ENCODE data around the gene LAT. TPM values are rescaled to one million over a fixed set of nuclear protein-coding genes. Genes with fewer than 3 reads are reported as not detected.

LAT gene
- total and polyA plus RNA-seq, 2 of the 13 experiments (the other 11 are each of a cell fraction or from before 2014, with no cell fraction given), result 2.0 to 3.0 TPM

DNA sequence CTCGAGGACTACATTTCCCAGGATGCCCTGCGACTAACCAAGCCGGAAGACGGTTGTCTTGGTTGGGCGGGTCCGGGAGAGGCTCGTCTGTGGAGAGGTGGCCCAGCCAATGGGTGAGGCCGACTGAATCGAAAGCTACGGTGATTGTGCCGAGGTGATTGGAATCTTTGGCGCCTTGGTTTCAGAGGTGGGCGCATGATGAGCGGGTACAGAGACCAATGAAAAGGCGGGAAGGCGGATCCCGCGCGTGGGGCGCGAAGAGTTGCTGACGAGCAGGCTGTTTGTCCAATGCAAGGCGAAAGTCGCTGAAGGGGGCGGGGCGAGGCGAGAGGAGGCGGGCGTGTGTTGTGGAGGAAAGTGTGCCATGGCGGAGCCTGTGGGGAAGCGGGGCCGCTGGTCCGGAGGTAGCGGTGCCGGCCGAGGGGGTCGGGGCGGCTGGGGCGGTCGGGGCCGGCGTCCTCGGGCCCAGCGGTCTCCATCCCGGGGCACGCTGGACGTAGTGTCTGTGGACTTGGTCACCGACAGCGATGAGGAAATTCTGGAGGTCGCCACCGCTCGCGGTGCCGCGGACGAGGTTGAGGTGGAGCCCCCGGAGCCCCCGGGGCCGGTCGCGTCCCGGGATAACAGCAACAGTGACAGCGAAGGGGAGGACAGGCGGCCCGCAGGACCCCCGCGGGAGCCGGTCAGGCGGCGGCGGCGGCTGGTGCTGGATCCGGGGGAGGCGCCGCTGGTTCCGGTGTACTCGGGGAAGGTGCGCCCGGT, 34.0 kb upstream of the LAT start, which contains the start of gene NFATC2IP (continued):
- TF ChIP-seq, protein P1, sequence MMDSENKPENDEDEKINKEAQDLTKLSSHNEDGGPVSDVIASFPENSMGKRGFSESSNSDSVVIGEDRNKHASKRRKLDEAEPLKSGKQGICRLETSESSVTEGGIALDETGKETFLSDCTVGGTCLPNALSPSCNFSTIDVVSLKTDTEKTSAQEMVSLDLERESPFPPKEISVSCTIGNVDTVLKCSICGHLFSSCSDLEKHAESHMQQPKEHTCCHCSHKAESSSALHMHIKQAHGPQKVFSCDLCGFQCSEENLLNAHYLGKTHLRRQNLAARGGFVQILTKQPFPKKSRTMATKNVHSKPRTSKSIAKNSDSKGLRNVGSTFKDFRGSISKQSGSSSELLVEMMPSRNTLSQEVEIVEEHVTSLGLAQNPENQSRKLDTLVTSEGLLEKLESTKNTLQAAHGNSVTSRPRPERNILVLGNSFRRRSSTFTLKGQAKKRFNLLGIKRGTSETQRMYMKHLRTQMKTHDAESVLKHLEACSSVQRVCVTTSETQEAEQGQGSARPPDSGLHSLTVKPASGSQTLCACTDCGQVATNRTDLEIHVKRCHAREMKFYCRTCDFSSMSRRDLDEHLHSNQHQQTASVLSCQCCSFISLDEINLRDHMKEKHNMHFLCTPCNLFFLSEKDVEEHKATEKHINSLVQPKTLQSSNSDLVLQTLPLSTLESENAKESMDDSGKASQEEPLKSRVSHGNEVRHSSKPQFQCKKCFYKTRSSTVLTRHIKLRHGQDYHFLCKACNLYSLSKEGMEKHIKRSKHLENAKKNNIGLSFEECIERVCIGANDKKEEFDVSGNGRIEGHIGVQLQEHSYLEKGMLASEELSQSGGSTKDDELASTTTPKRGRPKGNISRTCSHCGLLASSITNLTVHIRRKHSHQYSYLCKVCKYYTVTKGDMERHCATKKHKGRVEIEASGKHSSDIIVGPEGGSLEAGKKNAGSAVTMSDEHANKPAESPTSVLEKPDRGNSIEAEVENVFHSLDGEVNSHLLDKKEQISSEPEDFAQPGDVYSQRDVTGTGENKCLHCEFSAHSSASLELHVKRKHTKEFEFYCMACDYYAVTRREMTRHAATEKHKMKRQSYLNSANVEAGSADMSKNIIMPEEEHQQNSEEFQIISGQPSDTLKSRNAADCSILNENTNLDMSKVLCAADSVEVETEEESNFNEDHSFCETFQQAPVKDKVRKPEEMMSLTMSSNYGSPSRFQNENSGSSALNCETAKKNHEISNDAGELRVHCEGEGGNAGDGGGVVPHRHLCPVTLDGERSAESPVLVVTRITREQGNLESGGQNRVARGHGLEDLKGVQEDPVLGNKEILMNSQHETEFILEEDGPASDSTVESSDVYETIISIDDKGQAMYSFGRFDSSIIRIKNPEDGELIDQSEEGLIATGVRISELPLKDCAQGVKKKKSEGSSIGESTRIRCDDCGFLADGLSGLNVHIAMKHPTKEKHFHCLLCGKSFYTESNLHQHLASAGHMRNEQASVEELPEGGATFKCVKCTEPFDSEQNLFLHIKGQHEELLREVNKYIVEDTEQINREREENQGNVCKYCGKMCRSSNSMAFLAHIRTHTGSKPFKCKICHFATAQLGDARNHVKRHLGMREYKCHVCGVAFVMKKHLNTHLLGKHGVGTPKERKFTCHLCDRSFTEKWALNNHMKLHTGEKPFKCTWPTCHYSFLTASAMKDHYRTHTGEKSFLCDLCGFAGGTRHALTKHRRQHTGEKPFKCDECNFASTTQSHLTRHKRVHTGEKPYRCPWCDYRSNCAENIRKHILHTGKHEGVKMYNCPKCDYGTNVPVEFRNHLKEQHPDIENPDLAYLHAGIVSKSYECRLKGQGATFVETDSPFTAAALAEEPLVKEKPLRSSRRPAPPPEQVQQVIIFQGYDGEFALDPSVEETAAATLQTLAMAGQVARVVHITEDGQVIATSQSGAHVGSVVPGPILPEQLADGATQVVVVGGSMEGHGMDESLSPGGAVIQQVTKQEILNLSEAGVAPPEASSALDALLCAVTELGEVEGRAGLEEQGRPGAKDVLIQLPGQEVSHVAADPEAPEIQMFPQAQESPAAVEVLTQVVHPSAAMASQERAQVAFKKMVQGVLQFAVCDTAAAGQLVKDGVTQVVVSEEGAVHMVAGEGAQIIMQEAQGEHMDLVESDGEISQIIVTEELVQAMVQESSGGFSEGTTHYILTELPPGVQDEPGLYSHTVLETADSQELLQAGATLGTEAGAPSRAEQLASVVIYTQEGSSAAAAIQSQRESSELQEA (CRISPR knock-in tag; IDR thresholded peaks at IDR 0.05; ENCODE audit: not compliant biosample characterization), result peak; percentile 39
- TF ChIP-seq ZNF333 (CRISPR knock-in tag; IDR thresholded peaks at IDR 0.05; ENCODE audit: borderline replicate concordance) (peak; percentile 76; the same call in 1 of the 2 replicates), ZNF17 (CRISPR knock-in tag; IDR thresholded peaks at IDR 0.05) (no peak), RELA (CRISPR knock-in tag; IDR thresholded peaks at IDR 0.05) (no peak), ZFP62 (CRISPR knock-in tag; IDR thresholded peaks at IDR 0.05) (no peak), SOX5 (CRISPR knock-in tag; IDR thresholded peaks at IDR 0.05; ENCODE audit: borderline replicate concordance) (no peak; the same call in 1 of the 2 replicates), ZSCAN29 (CRISPR knock-in tag; conservative IDR thresholded peaks at IDR 0.05) (0 out of 2 replicates have a peak, but pooled peaks have one; percentile 48), IKZF4 (CRISPR knock-in tag; IDR thresholded peaks at IDR 0.05; ENCODE audit: borderline replicate concordance, low read depth, not compliant biosample characterization) (no peak), KDM2A (CRISPR knock-in tag; IDR thresholded peaks at IDR 0.05; ENCODE audit: borderline replicate concordance, low read depth) (no peak), ZSCAN9 (CRISPR knock-in tag; IDR thresholded peaks at IDR 0.05; ENCODE audit: borderline replicate concordance) (no peak), MAZ (IDR thresholded peaks at IDR 0.05; ENCODE audit: borderline replicate concordance, low read depth, low read length) (no peak), MAZ (CRISPR knock-in tag; IDR thresholded peaks at IDR 0.05; ENCODE audit: low read depth) (no peak; the same call in 1 of the 2 replicates), YEATS4 (CRISPR knock-in tag; IDR thresholded peaks at IDR 0.05; ENCODE audit: borderline replicate concordance) (peak; percentile 80), TBX2 (CRISPR knock-in tag; IDR thresholded peaks at IDR 0.05; ENCODE audit: borderline replicate concordance) (peak; percentile 93), ZNF678 (CRISPR knock-in tag; IDR thresholded peaks at IDR 0.05) (no peak), RORA (CRISPR knock-in tag; IDR thresholded peaks at IDR 0.05) (no peak)
- TF ChIP-seq, protein P2, sequence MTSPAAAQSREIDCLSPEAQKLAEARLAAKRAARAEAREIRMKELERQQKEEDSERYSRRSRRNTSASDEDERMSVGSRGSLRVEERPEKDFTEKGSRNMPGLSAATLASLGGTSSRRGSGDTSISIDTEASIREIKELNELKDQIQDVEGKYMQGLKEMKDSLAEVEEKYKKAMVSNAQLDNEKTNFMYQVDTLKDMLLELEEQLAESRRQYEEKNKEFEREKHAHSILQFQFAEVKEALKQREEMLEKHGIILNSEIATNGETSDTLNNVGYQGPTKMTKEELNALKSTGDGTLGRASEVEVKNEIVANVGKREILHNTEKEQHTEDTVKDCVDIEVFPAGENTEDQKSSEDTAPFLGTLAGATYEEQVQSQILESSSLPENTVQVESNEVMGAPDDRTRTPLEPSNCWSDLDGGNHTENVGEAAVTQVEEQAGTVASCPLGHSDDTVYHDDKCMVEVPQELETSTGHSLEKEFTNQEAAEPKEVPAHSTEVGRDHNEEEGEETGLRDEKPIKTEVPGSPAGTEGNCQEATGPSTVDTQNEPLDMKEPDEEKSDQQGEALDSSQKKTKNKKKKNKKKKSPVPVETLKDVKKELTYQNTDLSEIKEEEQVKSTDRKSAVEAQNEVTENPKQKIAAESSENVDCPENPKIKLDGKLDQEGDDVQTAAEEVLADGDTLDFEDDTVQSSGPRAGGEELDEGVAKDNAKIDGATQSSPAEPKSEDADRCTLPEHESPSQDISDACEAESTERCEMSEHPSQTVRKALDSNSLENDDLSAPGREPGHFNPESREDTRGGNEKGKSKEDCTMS (CRISPR knock-in tag; conservative IDR thresholded peaks at IDR 0.05), result no peak

Data from HepG2 (cell line).